OCI-M1 (cell line): Measurements from ENCODE around the gene ZNRF4.
"Not testable (repeated sequence)": the region's sequence is repeated elsewhere in the genome, so short reads cannot be mapped to it uniquely, and the experiment has no call there.

Experiments used
- DNase-seq: peaks from one replicate; lab custom pipeline; 2025; lab: John Stamatoyannopoulos, UW

ZNRF4 gene

GRCh38 chr19:5455367-5456129 lies at the start of gene ZNRF4:
Gene ZNRF4 (plus strand): TSS chr19:5455417. CDS start chr19:5455492, 75 bp downstream.
- no peak for DNase-seq

- not testable (repeated sequence) for DNase-seq
These were observed 49.0 kb upstream of the ZNRF4 start for GRCh38 chr19:5406198-5406597.

GRCh38 chr19:5406816-5407215 lies 48.4 kb upstream of the ZNRF4 start:
- DNase-seq: no peak

- peak; percentile 41 for DNase-seq
These were observed 47.9 kb upstream of the ZNRF4 start for GRCh38 chr19:5407356-5407755.

GRCh38 chr19:5417495-5418436 lies 37.5 kb upstream of the ZNRF4 start:
- DNase-seq: no peak

GRCh38 chr19:5418677-5419076 lies 36.5 kb upstream of the ZNRF4 start:
- DNase-seq: no peak

GRCh38 chr19:5420953-5421352 lies 34.3 kb upstream of the ZNRF4 start:
- no peak for DNase-seq

- DNase-seq: no peak
These were observed 31.6 kb upstream of the ZNRF4 start for GRCh38 chr19:5423567-5424125.

GRCh38 chr19:5424192-5424973 lies 30.8 kb upstream of the ZNRF4 start:
- DNase-seq: peak; percentile 54

- no peak for DNase-seq
These were observed 30.0 kb upstream of the ZNRF4 start for GRCh38 chr19:5425260-5425659.

GRCh38 chr19:5430237-5430636 lies 25.0 kb upstream of the ZNRF4 start:
- DNase-seq: peak; percentile 56

GRCh38 chr19:5432687-5433086 lies 22.5 kb upstream of the ZNRF4 start:
- no peak for DNase-seq

GRCh38 chr19:5434351-5434917 lies 20.8 kb upstream of the ZNRF4 start:
- DNase-seq: peak; percentile 99

GRCh38 chr19:5434970-5435641 lies 20.1 kb upstream of the ZNRF4 start:
- DNase-seq: peak; percentile 83

GRCh38 chr19:5435642-5436017 lies 19.6 kb upstream of the ZNRF4 start:
- no peak for DNase-seq

GRCh38 chr19:5436106-5436947 lies 18.9 kb upstream of the ZNRF4 start:
- DNase-seq: peak; percentile 90

GRCh38 chr19:5436948-5437306 lies 18.3 kb upstream of the ZNRF4 start:
- no peak for DNase-seq

GRCh38 chr19:5438756-5439155 lies 16.5 kb upstream of the ZNRF4 start:
- DNase-seq: not testable (repeated sequence)

GRCh38 chr19:5439452-5439851 lies 15.8 kb upstream of the ZNRF4 start:
- DNase-seq: no peak

GRCh38 chr19:5440299-5440698 lies 14.9 kb upstream of the ZNRF4 start:
- DNase-seq: no peak
